K562 (cell line): Measurements from ENCODE around the gene FOXL3. TPM values are rescaled to one million over a fixed set of nuclear protein-coding genes. Genes with fewer than 3 reads are reported as not detected.

Source experiments
- ATAC-seq: fragments of 200-7000 bp; cut with Tn5 transposase; 3 replicates; pipeline ENCODE4 v1.9.1; 2020; ENCODE audit warnings: moderate library complexity
- BruUV-seq: library from RNA; stranded (reverse); fragments of 400-500 nt; replicated peaks from 2 replicates; lab custom pipeline; 2021; lab: Mats Ljungman, UMichigan
- CTCF ChIA-PET: fragments of 300-600 bp; formaldehyde crosslinking; extraction: SDS; loops from one replicate; lab custom pipeline; 2021; ENCODE audit warnings: low intra/inter-chr PET ratio; lab: Yijun Ruan, JAX
- POLR2A ChIA-PET: fragments of 300-600, 350-650 bp; sonication (Branson Sonifier 250); formaldehyde crosslinking; extraction: SDS; loops from one replicate; lab custom pipeline; 2021; ENCODE audit warnings: antibody characterized with exemption, inconsistent platforms; lab: Yijun Ruan, JAX
- DNase-seq, 4 experiments: peaks; one replicate each; pipeline versions ENCODE4 v3.0.0 to v3.0.0-alpha.2; 2011 to 2018; ENCODE audit warnings: low spot score in 3 of 4, mixed read lengths in 3 of 4; ENCODE audit errors: extremely low read depth in 1 of 4
- FAIRE-seq: peaks from 2 replicates; lab custom pipeline; 2011; peaks lifted over from hg19 to GRCh38; lab: Jason Lieb, UNC
- H2AFZ ChIP-seq: 2 replicates; pipeline ENCODE4 v1.6.0; 2011; ENCODE audit warnings: low read depth, low read length, control low read depth, inconsistent platforms
- H3K27ac ChIP-seq: fragments of 200-600 bp; 3 replicates; pipeline ENCODE4 v1.8.0; 2011; ENCODE audit warnings: low read depth, mild to moderate bottlenecking, control low read depth, inconsistent platforms, low read length, moderate library complexity, mixed read lengths; ENCODE audit errors: extremely low read depth
- H3K27me3 ChIP-seq, 2 experiments: fragments of 300-600 bp in 1 of 2; 2 replicates in 1 of 2; 3 replicates in 1 of 2; pipeline versions ENCODE4 v1.6.0 to v1.8.0; 2011; ENCODE audit warnings: inconsistent platforms in 2 of 2, low read length in 2 of 2, mild to moderate bottlenecking in 1 of 2, mixed read lengths in 1 of 2, moderate library complexity in 1 of 2; ENCODE audit not compliant: control insufficient read depth in 2 of 2, insufficient read depth in 2 of 2
- H3K36me3 ChIP-seq: fragments of 300-600 bp; 3 replicates; pipeline ENCODE4 v1.8.0; 2011; ENCODE audit warnings: mild to moderate bottlenecking, low read length, inconsistent platforms; ENCODE audit not compliant: control insufficient read depth, insufficient read depth
- H3K4me1 ChIP-seq, 2 experiments: fragments of 200-600 bp in 1 of 2; replicated peaks in 1 of 2; 2 replicates in 1 of 2; 3 replicates in 1 of 2; pipeline versions ENCODE4 v1.5.1 to v1.8.0; 2011; ENCODE audit warnings: inconsistent platforms in 2 of 2, low read length in 2 of 2, mild to moderate bottlenecking in 1 of 2, mixed read lengths in 1 of 2, moderate library complexity in 1 of 2; ENCODE audit not compliant: control insufficient read depth in 2 of 2, insufficient read depth in 2 of 2
- H3K4me2 ChIP-seq: 2 replicates; pipeline ENCODE4 v1.6.1; 2011; ENCODE audit warnings: low read length, control low read depth, inconsistent platforms, mixed read lengths; ENCODE audit not compliant: insufficient read depth
- H3K4me3 ChIP-seq: fragments of 200-600 bp; sonication (generic), shearing (Covaris generic); 2 replicates; pipeline ENCODE4 v1.5.1; 2016; ENCODE audit warnings: control low read depth, inconsistent platforms
- H3K79me2 ChIP-seq: fragments of 200-600 bp; 3 replicates; pipeline ENCODE4 v1.8.0; 2011; ENCODE audit warnings: low read length, inconsistent platforms; ENCODE audit not compliant: control insufficient read depth, insufficient read depth
- H3K9ac ChIP-seq, 2 experiments: 2 replicates each; pipeline versions ENCODE4 v1.6.0 to v1.6.1; 2011; ENCODE audit warnings: low read depth in 2 of 2, low read length in 2 of 2, control low read depth in 1 of 2, inconsistent platforms in 1 of 2, mild to moderate bottlenecking in 1 of 2, mixed read lengths in 1 of 2; ENCODE audit not compliant: insufficient read depth in 1 of 2
- H3K9me1 ChIP-seq: one replicate; pipeline ENCODE4 v1.6.0; 2011; ENCODE audit warnings: inconsistent platforms, mild to moderate bottlenecking, low read length, moderate library complexity; ENCODE audit not compliant: control insufficient read depth, insufficient read depth
- H3K9me3 ChIP-seq: replicated peaks from 2 replicates; pipeline ENCODE4 v1.5.1; 2011; ENCODE audit warnings: low read depth, low read length, inconsistent platforms; ENCODE audit not compliant: control insufficient read depth, insufficient read depth
- H4K20me1 ChIP-seq: replicated peaks from 2 replicates; pipeline ENCODE4 v1.6.1; 2011; ENCODE audit warnings: low read length, inconsistent platforms, mixed read lengths; ENCODE audit not compliant: control insufficient read depth, insufficient read depth
- JUNB ChIP-seq: fragments of 450-650 bp; formaldehyde crosslinking; conservative IDR thresholded peaks from 2 replicates; pipeline ENCODE4 v1.4.0; 2020; ENCODE audit warnings: mild to moderate bottlenecking
- MCM3 ChIP-seq: fragments of 450-650 bp; IDR thresholded peaks from 2 replicates; pipeline ENCODE4 v1.6.1; 2016
- ZNF311 ChIP-seq: fragments of 250-450 bp; sonication (Bioruptor Pico); IDR thresholded peaks from 2 replicates; pipeline ENCODE4 v1.4.0; 2020; ENCODE audit warnings: mild to moderate bottlenecking, moderate library complexity
- WGBS: fragments of 100-300 bp; shearing (Covaris generic); methylation state at CpG from one replicate; pipeline ENCODE4 v1.1.6; 2016; ENCODE audit warnings: low coverage, mixed read lengths; ENCODE audit not compliant: insufficient coverage; ENCODE audit errors: missing lambda C conversion rate; 5-methylcytosine and 5-hydroxymethylcytosine counted together
- in situ Hi-C: fragments of 300-500 bp; cut with MboI; formaldehyde crosslinking; loops from 4 replicates; pipeline ENCODE4 v1.15.0; 2018; ENCODE audit warnings: inconsistent platforms, mixed read lengths
- intact Hi-C: fragments of 100-400 bp; cut with micrococcal nuclease; formaldehyde crosslinking; loops from 2 replicates; pipeline ENCODE4 v1.14.2; 2022
- polyA plus RNA-seq, 8 experiments: library from polyadenylated mRNA; depleted of rRNA in 4 of 8; stranded (reverse) in 5 of 8; unstranded in 3 of 8; fragments of >200 nt; fragmentation: Nextera tagmentation in 2 of 8; fragmentation: Illumina TruSeq in 1 of 8; extraction: Ambion mirVana in 2 of 8; extraction: Trizol in 1 of 8; gene quantifications; 2 replicates each; pipeline versions ENCODE4 v1.2.1 to v1.2.3, GENCODE V29; 2011 to 2014; ENCODE audit warnings: inconsistent platforms in 1 of 8, missing spikeins in 1 of 8
- total RNA-seq, 7 experiments: library from RNA; depleted of rRNA in 6 of 7; stranded (reverse); fragments of >200 nt in 6 of 7; fragmentation: Illumina TruSeq in 2 of 7; extraction: Trizol in 2 of 7; gene quantifications; 2 replicates each; pipeline versions ENCODE4 v1.2.1 to v1.2.3, GENCODE V29; 2011 to 2021; ENCODE audit warnings: low replicate concordance in 1 of 7
- TF ChIP-seq, protein P1 (sequence below), 3 experiments: IDR thresholded peaks in 2 of 3; conservative IDR thresholded peaks in 1 of 3; 2 replicates each; pipeline ENCODE4 v1.5.1; 2011 to 2012; ENCODE audit warnings: low read length in 3 of 3, mild to moderate bottlenecking in 3 of 3, control low read depth in 2 of 3, improper control_type of control experiment in 1 of 3, inconsistent platforms in 1 of 3, low read depth in 1 of 3, mixed read lengths in 1 of 3, moderate library complexity in 1 of 3; ENCODE audit not compliant: insufficient read depth in 2 of 3

The FOXL3 gene
- total and polyA plus RNA-seq, 9 of the 15 experiments (the other 6 are each of a cell fraction or from before 2014, with no cell fraction given), result not detected

DNA sequence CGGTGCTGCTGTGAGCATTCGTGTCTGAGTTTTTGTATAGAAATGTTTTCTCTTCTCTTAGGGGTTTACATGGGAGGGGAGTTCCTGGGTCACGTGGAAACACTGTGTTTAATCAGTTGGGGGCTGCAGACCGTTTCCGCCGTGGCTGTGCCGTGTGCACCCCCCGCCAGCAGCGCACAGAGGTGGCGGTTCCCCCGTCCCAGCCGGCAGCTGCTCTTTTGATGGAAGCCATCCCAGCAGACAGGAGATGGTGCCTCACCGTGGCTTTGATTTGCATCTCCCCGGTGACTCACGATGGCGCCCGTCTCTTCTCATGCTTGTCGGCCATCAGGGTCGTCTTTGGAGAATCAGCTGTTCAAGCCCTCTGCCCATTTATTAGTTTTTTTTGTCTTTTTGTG lies 34.9 kb upstream of the FOXL3 start:
- POLR2A ChIA-PET, result no interaction called here
- Histone ChIP-seq H3K27ac (no peak overlapping the region), H2AFZ (no peak overlapping the region), H3K9ac (no peak overlapping the region), H3K4me3 (no peak overlapping the region), H3K9me3 (no peaks in the 10 kb centered on the region), H3K27me3 (peaks cover 57 to 97% of the 10 kb centered on the region in 2 experiments), H3K79me2 (no peaks in the 10 kb centered on the region), H4K20me1 (peaks cover 28% of the 10 kb centered on the region), H3K36me3 (no peaks in the 10 kb centered on the region), H3K4me1 (peaks cover 0 to 31% of the 10 kb centered on the region in 2 experiments; a peak in 2 of 5 replicates), H3K9me1 (no peaks in the 10 kb centered on the region), H3K4me2 (no peak overlapping the region)
- in situ Hi-C loops (no loop called here), intact Hi-C loops (no loop called here)
- TF ChIP-seq MCM3 (no peak), JUNB (CRISPR knock-in tag) (no peak), ZNF311 (CRISPR knock-in tag) (no peak)
- TF ChIP-seq, protein P1, sequence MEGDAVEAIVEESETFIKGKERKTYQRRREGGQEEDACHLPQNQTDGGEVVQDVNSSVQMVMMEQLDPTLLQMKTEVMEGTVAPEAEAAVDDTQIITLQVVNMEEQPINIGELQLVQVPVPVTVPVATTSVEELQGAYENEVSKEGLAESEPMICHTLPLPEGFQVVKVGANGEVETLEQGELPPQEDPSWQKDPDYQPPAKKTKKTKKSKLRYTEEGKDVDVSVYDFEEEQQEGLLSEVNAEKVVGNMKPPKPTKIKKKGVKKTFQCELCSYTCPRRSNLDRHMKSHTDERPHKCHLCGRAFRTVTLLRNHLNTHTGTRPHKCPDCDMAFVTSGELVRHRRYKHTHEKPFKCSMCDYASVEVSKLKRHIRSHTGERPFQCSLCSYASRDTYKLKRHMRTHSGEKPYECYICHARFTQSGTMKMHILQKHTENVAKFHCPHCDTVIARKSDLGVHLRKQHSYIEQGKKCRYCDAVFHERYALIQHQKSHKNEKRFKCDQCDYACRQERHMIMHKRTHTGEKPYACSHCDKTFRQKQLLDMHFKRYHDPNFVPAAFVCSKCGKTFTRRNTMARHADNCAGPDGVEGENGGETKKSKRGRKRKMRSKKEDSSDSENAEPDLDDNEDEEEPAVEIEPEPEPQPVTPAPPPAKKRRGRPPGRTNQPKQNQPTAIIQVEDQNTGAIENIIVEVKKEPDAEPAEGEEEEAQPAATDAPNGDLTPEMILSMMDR (IDR thresholded peaks at IDR 0.05 in 2 of 3, conservative IDR thresholded peaks at IDR 0.05 in 1 of 3; ENCODE audit: insufficient read depth in 2 of 3, low read depth in 1 of 3, low read length in 3 of 3), result 0 out of 6 replicates have a peak, but pooled peaks of 2 of the 3 experiments have one; percentile 9 to 18
- no peak for ATAC-seq
- no peak for FAIRE-seq
- DNase-seq, result peak in 1 of 4 experiments; percentile 14
- CTCF ChIA-PET, result interaction anchor here (0.6 kb wide), 1 partner anchor 201 kb away, joined by 3 read pairs; no protein-coding TSS in a partner anchor
- no TSS peak for BruUV-seq
- WGBS, result 8% methylated on average over 19 of the region's 19 CpGs
